T-helper 1 cell treated with Interleukin-12 subunit alpha and Interleukin-12 subunit beta and Interleukin-4 antibody, amounts not matched to agents 30 ng/mL and 1 ng/mL, for 36 hours (primary cell): Measurements from ENCODE around the gene SERPINA5. TPM values are rescaled to one million over a fixed set of nuclear protein-coding genes. Genes with fewer than 3 reads are reported as not detected.

Experiments
- total RNA-seq: library from RNA; stranded (reverse); gene quantifications from 2 replicates; pipeline ENCODE4 v1.2.3, GENCODE V29; 2022

Gene SERPINA5
- total RNA-seq, 1 donor from 2014 or later = not detected

Other genes with a start within 250 kb of the SERPINA5 start
- gene SERPINA2, start 214.7 kb upstream of the SERPINA5 start, total RNA-seq = not detected in 2 replicates
- gene SERPINA1, start 192.8 kb upstream of the SERPINA5 start, total RNA-seq = 0.20 and 0.22 TPM in 2 replicates
- gene SERPINA11, start 128.6 kb upstream of the SERPINA5 start, total RNA-seq = not detected in 2 replicates
- not detected in 2 replicates for gene SERPINA9, start 105.2 kb upstream of the SERPINA5 start, total RNA-seq
- not detected in 2 replicates for gene SERPINA12, start 72.0 kb upstream of the SERPINA5 start, total RNA-seq
- not detected in 2 replicates for gene SERPINA4, start 20.0 kb upstream of the SERPINA5 start, total RNA-seq
- gene SERPINA3, start 31.0 kb downstream of the SERPINA5 start, total RNA-seq = not detected in 2 replicates
- gene GSC, start 188.7 kb downstream of the SERPINA5 start, total RNA-seq = not detected in 2 replicates